ENCODE measurements around the gene EME2. TPM values are rescaled to one million over a fixed set of nuclear protein-coding genes. Genes with fewer than 3 reads are reported as not detected.

The EME2 gene
- total RNA-seq, 3 donors from 2014 or later (not counting 1 experiment from before 2014, with no cell fraction given) = 30.0 to 33.8 (median 30.1) TPM

DNA sequence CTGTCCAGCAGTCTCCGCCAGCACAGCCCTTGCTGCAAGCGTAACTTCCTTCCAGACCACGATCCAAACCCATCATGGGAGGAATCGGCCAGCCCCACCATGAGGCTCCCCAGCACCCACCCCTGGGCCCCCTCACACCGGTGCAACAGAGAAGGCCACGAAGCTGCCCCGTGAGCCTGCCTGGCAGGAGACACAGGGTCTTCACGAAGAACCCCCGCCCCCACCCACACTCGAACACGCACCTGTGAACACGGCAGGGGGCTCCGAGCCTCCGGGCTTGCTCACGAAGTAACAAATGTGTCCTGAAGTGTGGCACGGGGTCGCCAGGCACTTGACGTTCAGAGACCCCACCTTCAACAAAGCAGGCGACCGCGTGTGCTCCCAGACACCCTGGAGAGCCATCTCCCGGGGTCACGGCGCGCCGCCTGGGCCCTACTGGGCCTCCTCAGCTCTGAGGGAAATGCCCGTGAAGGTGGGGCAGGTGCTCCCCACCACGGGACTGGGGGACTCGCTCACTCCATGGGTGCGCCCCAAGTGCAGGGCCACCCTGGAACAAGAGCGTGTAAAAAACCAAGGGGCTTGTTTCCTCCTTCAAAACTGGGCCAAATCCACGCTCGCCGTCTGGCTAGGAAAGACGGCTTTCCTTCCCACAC lies 46.4 kb downstream of the EME2 start:
- Mint-ChIP-seq H3K27ac (no peak overlapping the region), H3K27me3 (ENCODE audit: low read depth in 2 of 2) (no peaks in the 10 kb centered on the region), H3K4me1 (peaks cover 0 to 4% of the 10 kb centered on the region in 2 donors), H3K9me3 (no peaks in the 10 kb centered on the region), H3K4me3 (no peak overlapping the region), H3K36me3 (no peaks in the 10 kb centered on the region)
- ATAC-seq = no peak
- Histone ChIP-seq H3K27ac (ENCODE audit: low read length) (no peak overlapping the region), H3K36me3 (ENCODE audit: control insufficient read depth, insufficient read depth, low read length) (peaks cover 47% of the 10 kb centered on the region), H3K4me3 (ENCODE audit: low read length) (no peak overlapping the region), H3K4me1 (ENCODE audit: control insufficient read depth, insufficient read depth, low read length) (no peaks in the 10 kb centered on the region), H3K9me3 (ENCODE audit: control insufficient read depth, insufficient read depth, low read length) (no peaks in the 10 kb centered on the region), H3K27me3 (ENCODE audit: control insufficient read depth, insufficient read depth, low read length) (no peaks in the 10 kb centered on the region)
- intact Hi-C loops (cut with micrococcal nuclease) = no loop called here
- no peak for DNase-seq
- TF ChIP-seq, protein P1, sequence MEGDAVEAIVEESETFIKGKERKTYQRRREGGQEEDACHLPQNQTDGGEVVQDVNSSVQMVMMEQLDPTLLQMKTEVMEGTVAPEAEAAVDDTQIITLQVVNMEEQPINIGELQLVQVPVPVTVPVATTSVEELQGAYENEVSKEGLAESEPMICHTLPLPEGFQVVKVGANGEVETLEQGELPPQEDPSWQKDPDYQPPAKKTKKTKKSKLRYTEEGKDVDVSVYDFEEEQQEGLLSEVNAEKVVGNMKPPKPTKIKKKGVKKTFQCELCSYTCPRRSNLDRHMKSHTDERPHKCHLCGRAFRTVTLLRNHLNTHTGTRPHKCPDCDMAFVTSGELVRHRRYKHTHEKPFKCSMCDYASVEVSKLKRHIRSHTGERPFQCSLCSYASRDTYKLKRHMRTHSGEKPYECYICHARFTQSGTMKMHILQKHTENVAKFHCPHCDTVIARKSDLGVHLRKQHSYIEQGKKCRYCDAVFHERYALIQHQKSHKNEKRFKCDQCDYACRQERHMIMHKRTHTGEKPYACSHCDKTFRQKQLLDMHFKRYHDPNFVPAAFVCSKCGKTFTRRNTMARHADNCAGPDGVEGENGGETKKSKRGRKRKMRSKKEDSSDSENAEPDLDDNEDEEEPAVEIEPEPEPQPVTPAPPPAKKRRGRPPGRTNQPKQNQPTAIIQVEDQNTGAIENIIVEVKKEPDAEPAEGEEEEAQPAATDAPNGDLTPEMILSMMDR (IDR thresholded peaks at IDR 0.05) = no peak
- 96% methylated on average over 35 of the region's 35 CpGs for WGBS (ENCODE audit: insufficient coverage)

DNA sequence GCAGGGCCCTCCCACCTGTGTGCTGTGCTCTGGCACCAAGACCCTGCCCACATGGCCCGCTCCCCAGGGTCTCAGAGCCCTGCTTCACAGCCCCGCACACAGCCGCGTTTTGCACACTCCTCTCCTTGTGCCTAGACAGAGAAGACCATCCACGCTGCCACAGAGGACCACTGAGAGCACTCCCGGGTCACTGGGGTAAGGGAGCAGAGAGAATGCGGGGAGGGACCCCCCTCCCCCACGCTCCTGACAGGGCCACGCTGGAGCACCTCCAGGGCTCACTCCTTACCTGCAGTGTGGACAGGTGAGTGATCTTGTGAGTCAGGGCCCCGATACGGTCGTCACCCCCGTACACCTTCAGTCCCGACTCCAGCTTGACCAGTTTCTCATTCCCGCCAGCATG lies 47.0 kb downstream of the EME2 start:
- 99% methylated on average over 15 of the region's 15 CpGs for WGBS (ENCODE audit: insufficient coverage)
- no peaks in the 10 kb centered on the region for H3K27me3 ChIP-seq (ENCODE audit: control insufficient read depth, insufficient read depth, low read length)
- H3K4me1 Mint-ChIP-seq = peaks cover 0 to 8% of the 10 kb centered on the region in 2 donors
- no peaks in the 10 kb centered on the region for H3K27me3 Mint-ChIP-seq (ENCODE audit: low read depth in 2 of 2)
- H3K36me3 Mint-ChIP-seq = no peaks in the 10 kb centered on the region
- H3K9me3 Mint-ChIP-seq = no peaks in the 10 kb centered on the region
- TF ChIP-seq, protein P1 (IDR thresholded peaks at IDR 0.05) = no peak
- H3K27ac Mint-ChIP-seq = no peak overlapping the region
- ATAC-seq = no peak
- peaks cover 47% of the 10 kb centered on the region for H3K36me3 ChIP-seq (ENCODE audit: control insufficient read depth, insufficient read depth, low read length)
- no peak overlapping the region for H3K27ac ChIP-seq (ENCODE audit: low read length)
- intact Hi-C loops (cut with micrococcal nuclease) = no loop called here
- DNase-seq = no peak
- H3K4me3 Mint-ChIP-seq = no peak overlapping the region
- peaks cover under 1% of the 10 kb centered on the region for H3K4me1 ChIP-seq (ENCODE audit: control insufficient read depth, insufficient read depth, low read length)
- no peak overlapping the region for H3K4me3 ChIP-seq (ENCODE audit: low read length)
- no peaks in the 10 kb centered on the region for H3K9me3 ChIP-seq (ENCODE audit: control insufficient read depth, insufficient read depth, low read length)

DNA sequence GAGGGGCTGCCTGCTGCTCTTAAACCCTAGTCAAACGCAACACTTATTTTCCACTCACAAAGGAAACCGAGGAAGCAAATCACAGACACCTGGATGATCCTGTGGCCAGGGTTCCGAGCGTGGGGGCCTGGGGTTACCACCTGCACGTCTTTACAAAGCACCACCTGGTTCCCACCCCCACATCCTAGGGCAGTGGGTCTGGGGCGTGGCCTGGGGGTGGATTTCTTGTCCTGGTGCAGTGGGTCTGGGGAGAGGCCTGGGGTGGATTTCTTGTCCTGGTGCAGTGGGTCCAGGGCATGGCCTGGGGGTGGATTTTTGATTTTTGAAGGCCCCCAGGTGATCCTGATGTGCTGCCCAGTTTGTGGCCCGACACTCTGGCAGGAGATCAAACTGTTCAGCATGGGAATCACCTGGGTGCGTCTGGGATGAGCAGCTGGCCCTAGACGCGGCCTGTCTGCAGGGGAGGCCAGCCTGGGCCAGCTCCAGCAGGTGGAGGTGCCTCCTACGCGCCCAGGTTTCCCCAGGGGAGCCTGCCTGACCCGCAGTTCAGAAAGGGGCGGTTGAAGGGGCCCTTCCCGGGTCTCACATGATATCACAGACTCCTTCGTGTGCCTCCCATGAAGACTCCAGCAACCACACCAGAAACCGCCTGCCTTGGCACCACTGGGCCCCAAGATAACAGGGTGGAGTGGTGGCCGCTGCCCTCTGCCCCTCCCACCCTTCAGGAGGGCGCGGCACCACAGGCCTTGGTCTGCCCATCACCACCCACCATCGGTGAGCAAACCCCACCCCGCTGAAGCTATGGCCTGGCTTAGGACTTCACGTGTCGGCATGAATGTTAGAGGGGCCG lies 47.7 kb downstream of the EME2 start:
- H3K27ac ChIP-seq (ENCODE audit: low read length) = no peak overlapping the region
- ATAC-seq (no peak), DNase-seq (no peak)
- no peak overlapping the region for H3K4me3 Mint-ChIP-seq
- peaks cover 6% of the 10 kb centered on the region for H3K4me1 ChIP-seq (ENCODE audit: control insufficient read depth, insufficient read depth, low read length)
- H3K4me3 ChIP-seq (ENCODE audit: low read length) = no peak overlapping the region
- TF ChIP-seq, protein P1 (IDR thresholded peaks at IDR 0.05) = no peak
- intact Hi-C loops (cut with micrococcal nuclease) = no loop called here
- H3K36me3 ChIP-seq (ENCODE audit: control insufficient read depth, insufficient read depth, low read length) = peaks cover 47% of the 10 kb centered on the region
- H3K36me3 Mint-ChIP-seq = no peaks in the 10 kb centered on the region
- WGBS (ENCODE audit: insufficient coverage) = 93% methylated on average over 24 of the region's 25 CpGs
- no peak overlapping the region for H3K27ac Mint-ChIP-seq
- H3K9me3 Mint-ChIP-seq = no peaks in the 10 kb centered on the region
- H3K4me1 Mint-ChIP-seq = peaks cover 0 to 11% of the 10 kb centered on the region in 2 donors
- no peaks in the 10 kb centered on the region for H3K9me3 ChIP-seq (ENCODE audit: control insufficient read depth, insufficient read depth, low read length)
- no peaks in the 10 kb centered on the region for H3K27me3 Mint-ChIP-seq (ENCODE audit: low read depth in 2 of 2)
- H3K27me3 ChIP-seq (ENCODE audit: control insufficient read depth, insufficient read depth, low read length) = no peaks in the 10 kb centered on the region
